RPMI7951 (cell line): ENCODE results near the gene CYP46A1. TPM values are rescaled to one million over a fixed set of nuclear protein-coding genes. Genes with fewer than 3 reads are reported as not detected.
A peak's percentile ranks its signal among the peaks of the same experiment; 100 is the strongest.
"Not testable (repeated sequence)": the region's sequence is repeated elsewhere in the genome, so short reads cannot be mapped to it uniquely, and the experiment has no call there.

Source experiments
- DNase-seq: peaks from one replicate; pipeline ENCODE4 v3.0.0-alpha.2; 2012; ENCODE audit warnings: low read depth
- total RNA-seq: library from RNA; depleted of rRNA; stranded (reverse); fragments of >200 nt; shearing (Covaris generic); gene quantifications from 2 replicates; pipeline ENCODE4 v1.2.3, GENCODE V29; 2014

The CYP46A1 gene
- total RNA-seq, 1 experiment from 2014 or later: not detected

- peak; percentile 92 for DNase-seq
These were observed 71.8 kb downstream of the CYP46A1 start for GRCh38 chr14:99755629-99756603.

- peak; percentile 46 for DNase-seq
These were observed 72.7 kb downstream of the CYP46A1 start for GRCh38 chr14:99756796-99757195.

GRCh38 chr14:99757331-99758070 is 73.4 kb downstream of the CYP46A1 start:
- DNase-seq: peak; percentile 95

- DNase-seq: peak; percentile 89
These were observed 74.2 kb downstream of the CYP46A1 start for GRCh38 chr14:99758121-99758821.

GRCh38 chr14:99758872-99759545 is 74.9 kb downstream of the CYP46A1 start:
- no peak for DNase-seq

- no peak for DNase-seq
These were observed 75.4 kb downstream of the CYP46A1 start for GRCh38 chr14:99759546-99759925.

- no peak for DNase-seq
These were observed 76.7 kb downstream of the CYP46A1 start for GRCh38 chr14:99760817-99761216.

GRCh38 chr14:99762911-99763310 is 78.8 kb downstream of the CYP46A1 start:
- not testable (repeated sequence) for DNase-seq

- no peak for DNase-seq
These were observed 79.6 kb downstream of the CYP46A1 start for GRCh38 chr14:99763527-99764221.

- DNase-seq: no peak
These were observed 80.2 kb downstream of the CYP46A1 start for GRCh38 chr14:99764222-99764706.

- peak; percentile 67 for DNase-seq
These were observed 84.3 kb downstream of the CYP46A1 start for GRCh38 chr14:99768381-99768780.

- DNase-seq: no peak
These were observed 85.0 kb downstream of the CYP46A1 start for GRCh38 chr14:99769123-99769522.

- no peak for DNase-seq
These were observed 85.7 kb downstream of the CYP46A1 start for GRCh38 chr14:99769799-99770198.

- no peak for DNase-seq
These were observed 88.5 kb downstream of the CYP46A1 start for GRCh38 chr14:99772371-99773283.

GRCh38 chr14:99773521-99774497 is 89.7 kb downstream of the CYP46A1 start:
- no peak for DNase-seq

- peak; percentile 22 for DNase-seq
These were observed 90.6 kb downstream of the CYP46A1 start for GRCh38 chr14:99774556-99775307.

GRCh38 chr14:99775351-99775750 is 91.3 kb downstream of the CYP46A1 start:
- no peak for DNase-seq
